ENCODE data around the gene MYRFL.

MYRFL gene

DNA sequence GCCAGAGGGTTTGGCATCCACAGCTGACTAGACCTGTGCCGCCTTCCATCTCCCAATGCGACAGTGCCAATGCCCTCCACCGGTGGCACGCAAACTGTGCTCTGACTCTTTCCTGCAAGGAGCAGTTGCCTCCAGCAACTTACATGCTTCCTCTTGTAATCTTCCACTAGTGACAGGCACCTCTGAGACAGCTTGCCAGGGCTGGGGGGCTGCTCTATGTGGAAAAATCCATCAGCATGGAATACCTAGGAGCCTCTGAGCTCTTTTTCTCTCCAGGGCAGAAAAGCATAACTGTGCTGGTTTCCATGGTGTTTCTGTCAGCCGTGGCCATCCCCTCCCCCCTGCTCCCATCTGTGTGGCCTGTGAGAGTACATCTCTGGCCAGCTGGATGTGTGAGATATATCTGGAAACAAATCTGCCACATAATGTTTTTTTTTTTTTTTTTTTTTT lies 110.6 kb downstream of the MYRFL start:
- no peak for DNase-seq

DNA sequence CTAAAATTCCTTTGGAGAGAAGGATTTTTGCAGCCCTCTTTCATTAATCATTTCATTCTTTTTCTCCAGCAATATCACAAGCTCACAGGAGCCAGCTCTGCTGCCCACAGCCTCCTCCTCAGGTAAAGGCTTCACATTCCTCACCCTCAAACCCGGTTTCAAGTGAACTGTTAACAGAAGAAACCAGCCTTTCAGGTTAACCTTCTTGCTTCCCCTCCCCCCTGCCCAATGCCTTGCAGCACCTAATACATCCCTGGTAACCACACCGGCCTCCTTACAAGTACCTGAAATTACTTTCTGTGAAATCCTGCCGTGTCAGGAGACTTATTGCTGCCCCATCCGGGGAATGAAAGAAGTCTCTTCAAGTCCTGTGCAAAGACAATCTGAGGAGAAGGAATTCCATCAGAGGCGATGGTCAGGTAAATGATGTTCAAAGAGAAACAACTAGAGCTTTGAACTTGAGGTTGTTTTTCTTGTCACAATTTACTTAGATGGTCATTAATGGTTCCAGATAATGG lies 111.2 kb downstream of the MYRFL start:
- no peak for DNase-seq

DNA sequence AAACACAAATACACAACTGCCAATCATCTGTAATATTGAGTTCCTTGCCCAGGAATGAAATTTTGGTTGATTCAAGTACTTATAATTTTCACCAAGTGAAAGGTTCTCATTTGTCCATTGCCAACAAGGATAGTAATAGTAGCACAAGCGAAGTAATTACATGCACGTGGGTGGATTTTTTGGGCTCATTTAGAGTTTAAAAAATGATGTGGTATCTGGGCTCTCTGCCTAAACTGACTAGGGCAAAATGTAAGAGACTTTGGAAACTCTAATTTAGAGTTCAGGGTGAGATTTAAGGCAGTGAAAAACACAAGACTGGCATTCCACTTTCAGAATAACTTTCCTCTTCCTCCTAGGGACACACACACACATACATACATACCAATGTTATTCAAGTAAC lies 111.7 kb downstream of the MYRFL start:
- DNase-seq, result no peak

DNA sequence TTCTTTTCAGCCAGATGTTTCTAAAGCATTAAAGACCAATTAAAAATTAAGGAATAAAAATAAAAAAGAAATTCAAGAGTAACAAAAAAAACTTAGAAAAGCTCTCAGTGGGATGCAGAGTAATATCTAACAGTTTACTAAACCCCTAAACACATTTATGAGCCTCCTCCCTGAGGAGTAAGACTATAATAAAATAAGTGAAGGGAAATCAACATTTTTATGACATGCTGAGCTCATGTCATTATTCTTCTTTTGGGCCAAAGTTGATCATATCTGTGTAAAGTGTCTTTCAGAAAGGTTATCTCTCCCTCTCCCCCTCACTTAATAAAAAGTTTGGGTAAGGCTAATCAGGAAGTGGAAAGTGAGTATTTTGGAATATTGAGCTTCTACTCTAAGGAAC lies 122.1 kb downstream of the MYRFL start:
- DNase-seq, result no peak

DNA sequence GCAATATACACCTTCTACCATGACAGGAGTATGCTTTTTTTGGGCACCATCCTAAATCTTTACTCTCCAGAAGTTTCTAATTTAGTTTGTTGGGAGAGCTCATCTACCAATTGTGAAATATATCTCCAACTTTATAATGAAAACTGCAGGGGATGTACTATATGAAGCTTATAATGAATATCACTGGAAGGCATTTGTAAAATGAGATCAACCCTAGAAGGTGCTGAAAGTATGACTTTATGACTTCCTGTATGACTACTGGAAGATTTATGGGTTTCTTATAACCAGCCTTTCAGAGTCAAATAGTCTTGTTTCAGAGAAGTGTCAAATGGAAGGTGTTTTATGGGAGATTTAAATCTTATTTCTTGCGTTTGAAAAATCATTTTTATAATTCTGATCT lies 122.9 kb downstream of the MYRFL start:
- no peak for DNase-seq

DNA sequence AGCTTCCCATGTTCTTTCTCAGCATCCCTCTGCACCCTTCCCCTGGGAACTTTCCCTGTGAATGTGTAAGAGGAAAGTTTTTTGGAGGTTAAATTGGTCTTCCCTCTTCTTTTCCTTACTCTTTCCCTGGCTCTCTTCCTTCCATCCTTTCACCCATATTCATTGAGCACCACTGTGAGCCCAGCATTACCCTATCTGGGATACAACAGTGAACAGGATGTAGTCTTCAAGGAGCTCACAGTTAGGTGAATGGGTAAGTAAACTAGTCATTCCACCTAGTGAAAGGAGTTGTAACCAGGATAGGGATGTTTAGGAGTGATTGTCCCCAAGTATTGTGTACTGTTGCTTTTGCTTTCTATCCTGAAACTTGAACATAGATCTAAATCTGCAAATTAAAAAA lies 123.8 kb downstream of the MYRFL start:
- DNase-seq, result no peak

DNA sequence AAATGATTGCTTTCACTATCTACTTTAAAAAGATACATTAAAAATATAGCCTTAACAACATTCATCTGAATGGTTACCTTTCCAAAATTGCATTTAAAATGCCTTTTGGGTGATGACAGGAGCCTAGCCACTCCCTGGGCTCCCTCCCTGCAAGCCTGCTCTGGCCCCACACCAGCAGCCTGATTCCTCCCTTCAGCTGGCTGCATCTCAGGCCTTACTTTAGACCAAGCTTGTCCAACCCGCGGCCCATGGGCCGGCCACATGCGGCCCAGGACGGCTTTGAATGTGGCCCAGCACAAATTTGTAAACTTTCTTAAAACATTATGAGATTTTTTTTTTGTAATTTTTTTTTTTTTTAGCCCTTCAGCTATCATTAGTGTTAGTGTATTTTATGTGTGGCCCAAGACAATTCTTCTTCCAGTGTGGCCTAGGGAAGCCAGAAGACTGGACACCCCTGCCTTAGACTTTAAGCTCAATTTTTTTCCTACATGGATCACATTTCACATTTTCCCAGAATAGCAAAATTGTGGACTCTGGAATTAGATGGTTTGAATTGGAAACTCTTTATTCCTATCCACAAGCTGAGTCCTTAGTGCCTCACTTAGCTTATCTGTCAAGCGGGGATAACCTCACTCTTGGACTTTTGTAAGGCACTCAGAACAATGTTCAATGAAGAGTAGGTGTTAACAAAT lies 124.4 kb downstream of the MYRFL start:
- DNase-seq, result no peak

DNA sequence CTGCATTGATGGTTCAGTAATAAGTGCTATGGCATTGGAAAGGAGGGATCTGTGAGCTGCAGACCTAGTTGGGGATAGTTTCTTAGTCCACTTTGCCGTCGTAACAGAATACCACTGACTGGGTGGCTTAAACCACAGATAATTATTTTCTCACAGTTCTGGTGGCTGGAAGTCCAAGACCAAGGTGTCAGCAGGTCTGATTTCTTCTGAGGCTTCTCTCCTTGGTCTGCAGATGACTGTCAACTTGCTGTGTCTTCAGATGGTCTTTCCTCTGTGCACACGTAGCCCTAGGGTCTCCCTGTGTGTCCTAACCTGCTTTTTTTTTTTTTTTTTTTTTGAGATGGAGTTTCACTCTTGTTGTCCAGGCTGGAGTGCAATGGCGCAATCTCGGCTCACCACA lies 126.1 kb downstream of the MYRFL start:
- no peak for DNase-seq

DNA sequence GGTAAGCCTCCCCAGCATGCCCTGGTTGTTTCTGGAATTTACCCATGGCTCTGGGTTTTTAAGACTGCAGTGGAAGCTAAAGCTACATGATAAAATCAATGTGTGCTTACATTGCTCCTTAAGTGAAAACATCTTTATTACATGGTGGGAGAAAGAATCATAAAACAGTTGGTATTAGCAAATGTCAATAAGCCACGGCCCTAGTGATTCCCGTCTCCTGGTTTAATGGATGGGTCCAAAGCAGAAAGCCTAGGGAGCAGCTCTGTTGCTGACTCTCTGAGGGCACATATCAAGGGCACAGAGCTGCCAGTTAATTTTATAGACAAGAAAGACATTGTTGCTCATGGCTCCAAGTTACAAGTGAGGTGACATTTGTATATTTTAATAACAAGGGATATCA lies 127.9 kb downstream of the MYRFL start:
- DNase-seq, result no peak

DNA sequence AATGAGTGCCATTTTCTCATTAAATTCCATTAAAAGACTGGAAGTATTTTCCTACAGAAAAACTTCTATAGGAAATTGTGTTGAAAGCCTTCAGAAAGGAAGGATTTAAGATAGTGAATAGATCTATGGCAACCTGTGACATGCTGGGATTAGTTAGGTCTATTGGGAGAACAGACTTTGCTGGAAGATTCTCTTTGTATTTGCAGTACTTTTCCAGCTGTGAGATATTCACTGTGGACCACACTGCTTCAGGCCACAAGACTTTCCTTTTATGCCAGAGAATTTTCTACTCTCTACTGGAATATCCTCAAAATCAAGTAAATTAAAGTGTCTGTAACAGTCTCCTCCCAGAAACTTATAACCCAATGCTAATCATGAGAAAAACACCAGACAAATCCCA lies 136.2 kb downstream of the MYRFL start:
- no peak for DNase-seq

DNA sequence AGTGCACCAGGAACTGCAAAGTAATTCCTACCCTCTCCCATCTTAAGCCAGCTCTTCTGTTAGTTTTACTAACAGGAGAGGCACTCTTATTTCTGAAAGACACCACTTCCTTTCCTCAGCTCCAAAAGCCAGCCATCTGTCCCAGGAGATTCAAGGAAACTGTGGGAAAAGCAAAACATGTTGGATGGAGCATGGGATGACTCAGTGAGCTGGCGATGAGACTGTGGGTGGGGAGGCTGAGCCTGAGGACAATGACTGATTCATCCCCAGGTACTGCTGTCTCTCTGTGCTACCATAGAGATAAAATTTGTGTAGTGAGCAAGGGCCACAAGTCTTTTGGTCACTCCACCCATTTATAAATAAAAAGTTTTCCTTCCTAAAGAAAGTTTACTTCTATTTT lies 141.4 kb downstream of the MYRFL start:
- DNase-seq, result no peak

DNA sequence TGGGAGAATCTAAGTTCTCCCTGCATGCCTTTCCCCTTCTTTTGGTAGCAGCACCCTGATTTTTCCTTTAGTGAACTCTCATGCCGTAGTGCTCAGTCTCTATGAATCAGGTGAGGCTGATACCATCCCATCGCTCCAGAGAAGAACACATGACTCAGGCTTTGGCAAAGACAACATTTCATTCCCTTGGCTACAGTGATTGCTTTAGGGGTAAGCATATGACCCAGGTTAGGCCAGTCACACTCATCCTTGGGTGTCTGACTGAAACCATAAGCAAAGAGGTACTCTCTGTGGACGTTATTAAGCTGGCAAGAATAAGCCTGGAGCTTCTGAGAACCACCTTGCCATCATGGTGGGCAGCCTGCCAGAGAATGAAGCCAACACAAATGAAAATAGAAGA lies 141.8 kb downstream of the MYRFL start:
- no peak for DNase-seq

DNA sequence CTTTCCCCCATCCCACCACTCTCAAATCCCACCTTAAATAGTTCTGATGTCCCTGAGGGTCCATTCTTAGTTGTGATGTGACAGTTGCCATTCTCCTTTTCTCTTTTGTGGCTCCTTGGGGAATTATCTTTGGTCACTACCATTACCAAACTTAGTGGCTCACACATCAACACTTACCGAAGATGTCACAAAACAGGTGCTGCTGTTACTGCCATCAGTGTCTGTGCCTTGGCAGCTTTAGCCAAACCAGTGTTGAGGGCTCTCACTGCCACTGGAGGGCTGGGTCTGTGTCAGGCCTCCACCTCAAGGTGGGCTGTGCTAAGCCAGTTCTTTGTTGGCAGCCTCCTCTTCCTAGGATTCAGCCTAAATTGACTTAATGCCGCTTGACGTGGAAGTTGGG lies 144.0 kb downstream of the MYRFL start:
- no peak for DNase-seq

DNA sequence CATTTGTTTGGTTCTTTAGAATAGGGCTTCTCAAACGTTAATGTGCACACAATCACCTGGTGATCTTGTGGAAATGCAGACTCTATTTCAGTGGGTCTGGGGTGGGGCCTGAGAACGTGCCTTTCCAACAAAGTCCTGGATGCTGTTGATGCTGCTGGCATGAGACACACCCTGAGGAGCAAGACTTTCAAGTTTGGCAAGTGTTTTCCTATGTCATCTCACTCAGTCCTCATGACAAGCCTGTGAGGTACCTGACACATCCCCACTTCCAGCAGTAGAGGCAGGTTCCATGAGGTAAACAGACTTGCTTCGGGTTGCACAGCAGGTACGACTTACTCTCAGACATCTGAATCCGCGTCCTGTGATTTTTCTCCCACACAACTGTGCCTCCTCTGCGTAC lies 147.1 kb downstream of the MYRFL start:
- no peak for DNase-seq

DNA sequence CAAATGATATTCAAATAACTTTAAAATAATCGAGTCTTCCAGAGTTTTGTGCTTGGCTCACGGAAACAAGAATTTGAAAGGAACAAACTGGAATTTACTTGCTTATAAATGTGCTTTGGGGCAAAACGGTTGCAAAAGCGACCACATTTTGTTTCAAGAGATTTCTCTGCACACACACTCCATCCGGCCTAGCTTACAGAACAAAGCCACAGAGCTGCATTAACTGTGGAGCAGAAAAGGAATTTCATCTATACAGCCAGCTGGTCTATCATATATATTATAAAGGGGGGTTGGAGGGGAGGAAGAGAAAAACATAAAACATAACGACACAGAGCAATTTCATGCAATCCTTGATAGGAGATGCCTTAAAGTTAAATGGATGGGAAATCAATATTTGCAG lies 153.0 kb downstream of the MYRFL start:
- no peak for DNase-seq

DNA sequence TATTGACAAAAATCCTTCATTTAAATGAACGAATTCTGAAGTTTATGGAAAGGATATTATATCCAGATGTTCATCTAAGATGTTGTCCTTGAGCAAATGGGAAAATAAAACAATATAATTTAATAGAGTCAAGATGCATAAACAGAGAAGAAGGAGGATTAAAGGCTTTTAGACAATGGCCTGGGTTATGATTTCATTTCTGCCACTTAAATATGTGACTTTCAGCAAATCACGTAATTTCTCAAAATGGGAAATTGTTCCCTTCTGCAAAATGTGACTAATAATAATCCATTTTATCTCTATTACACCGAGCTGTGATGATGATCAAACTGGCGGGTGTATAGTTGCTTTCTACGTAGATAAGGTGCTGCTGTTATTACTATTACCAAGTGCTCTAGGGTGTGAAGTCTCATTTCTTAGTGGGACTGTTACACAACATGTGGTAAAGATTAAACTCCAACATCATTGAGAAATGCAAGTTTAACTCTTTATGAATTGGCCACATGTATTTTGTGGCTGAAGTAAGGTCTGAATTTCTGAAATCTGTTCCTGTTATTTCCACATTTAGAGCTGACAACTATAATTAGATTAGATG lies 157.0 kb downstream of the MYRFL start:
- no peak for DNase-seq

DNA sequence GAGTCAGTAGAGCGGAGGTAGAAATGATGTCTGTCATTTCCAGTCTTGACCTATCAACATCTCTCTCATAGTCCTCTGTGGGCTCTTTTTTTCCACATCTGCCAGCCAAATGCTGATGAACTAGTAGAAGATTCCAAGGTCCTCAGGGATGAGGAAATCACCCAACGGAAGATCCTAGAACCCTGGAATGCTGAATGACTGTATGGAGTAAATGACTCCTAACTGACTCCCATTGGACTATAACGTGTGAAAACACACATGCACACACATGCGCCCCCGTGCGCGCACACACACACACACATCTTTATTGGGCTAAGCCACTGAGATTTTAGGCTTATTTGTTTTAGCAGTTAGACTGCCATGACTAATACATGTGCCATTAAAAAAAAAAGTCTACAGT lies 159.2 kb downstream of the MYRFL start:
- DNase-seq, result no peak

DNA sequence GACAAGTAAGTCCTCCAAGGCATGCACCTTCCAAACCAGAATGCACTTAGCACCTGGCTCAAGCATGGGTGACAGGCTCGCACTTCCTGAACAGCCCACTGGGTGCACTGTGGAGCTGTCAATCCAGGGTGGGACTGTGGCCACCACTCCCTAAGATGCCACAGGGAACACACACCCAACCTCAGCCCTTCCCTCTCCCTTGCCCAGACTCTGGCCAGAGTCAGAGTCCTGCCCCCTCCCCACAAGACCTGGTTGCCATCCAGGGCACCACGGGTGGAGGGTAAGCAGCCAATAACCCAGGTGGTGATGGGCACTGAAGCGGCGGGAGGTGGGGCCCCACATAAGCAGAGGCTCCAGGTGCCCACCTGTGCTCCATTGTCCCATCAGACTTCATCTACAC lies 160.6 kb downstream of the MYRFL start:
- DNase-seq, result peak in 1 of 2 donors; percentile 2

DNA sequence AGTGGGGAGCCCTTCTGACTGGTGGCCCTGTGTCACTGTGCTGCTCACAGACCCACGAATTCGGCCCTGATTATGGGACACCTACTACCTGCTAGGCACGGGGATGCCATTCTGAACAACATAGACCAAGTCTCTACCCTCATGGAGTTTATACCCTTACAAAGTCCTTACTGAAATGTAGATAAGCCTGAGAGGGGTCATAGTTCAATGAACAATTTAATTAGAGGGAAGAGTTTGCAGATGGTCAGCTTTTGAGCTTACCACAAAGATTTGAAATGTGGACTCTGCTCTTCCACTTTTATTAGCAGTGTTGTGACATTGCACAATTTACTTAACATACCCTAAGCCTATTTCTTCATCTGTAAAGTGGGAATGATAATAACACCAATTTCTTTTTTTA lies 161.1 kb downstream of the MYRFL start:
- no peak for DNase-seq

DNA sequence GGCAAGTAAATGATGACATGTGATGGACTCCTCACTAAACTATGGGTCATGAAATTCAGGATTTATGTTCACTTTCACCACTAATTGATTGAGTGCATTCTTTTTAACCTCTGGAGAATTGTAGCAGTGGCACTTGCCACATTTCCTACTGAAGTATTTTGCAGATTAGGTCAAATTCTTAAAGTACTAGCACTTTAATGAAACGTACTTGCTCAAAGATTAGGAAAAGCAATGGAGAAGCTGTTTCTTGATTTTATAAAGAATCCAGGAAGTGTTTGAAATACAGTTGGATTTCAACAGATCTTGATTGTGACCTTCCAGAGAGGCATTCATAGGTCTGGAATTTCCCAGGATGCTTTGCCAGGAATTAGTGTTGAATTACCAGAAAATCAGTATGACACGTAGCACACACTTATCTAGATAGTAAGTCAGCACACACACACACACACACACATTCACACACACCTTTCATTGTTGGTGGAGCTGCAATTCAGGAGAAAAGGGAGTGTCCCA lies 162.6 kb downstream of the MYRFL start:
- no peak for DNase-seq

DNA sequence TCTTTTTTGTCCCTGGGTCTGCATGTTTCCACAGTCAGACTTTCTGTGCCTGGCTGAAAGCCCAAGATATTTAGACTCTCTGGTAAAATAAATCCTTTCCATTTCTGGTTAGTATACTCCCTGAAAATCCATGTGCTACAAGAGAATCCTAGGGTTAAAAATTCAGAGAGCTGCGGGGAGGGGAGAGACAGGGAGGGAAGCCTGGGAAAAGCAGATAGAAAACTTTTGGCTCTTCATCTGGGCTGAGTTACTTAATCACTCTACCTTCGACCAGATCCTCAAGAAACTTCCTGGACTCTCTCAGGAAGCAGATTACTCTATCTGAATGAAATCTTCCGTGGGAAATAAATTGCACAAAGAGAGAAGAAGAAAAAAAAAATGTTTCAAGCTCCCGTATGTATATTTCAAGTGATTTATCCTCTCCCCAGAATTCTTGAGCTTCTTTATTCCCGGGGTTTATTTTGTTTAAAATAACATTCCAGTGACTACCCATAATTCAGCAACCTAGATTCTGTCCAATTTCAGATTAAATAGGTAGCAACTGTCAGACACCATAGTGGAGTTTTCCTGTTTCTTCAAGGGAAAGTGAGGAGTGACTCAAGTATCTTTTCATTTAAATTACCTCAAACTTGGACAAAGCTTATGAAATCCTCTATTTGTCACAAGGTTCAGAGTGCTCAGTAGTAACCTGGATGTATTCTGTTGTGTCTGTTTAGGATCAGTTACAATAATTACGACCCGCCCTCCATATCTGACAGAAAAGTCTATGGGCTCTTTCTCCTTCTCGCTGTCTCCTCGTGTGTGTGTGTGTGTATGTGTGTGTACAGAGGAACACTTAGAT lies 163.7 kb downstream of the MYRFL start:
- DNase-seq, result no peak

DNA sequence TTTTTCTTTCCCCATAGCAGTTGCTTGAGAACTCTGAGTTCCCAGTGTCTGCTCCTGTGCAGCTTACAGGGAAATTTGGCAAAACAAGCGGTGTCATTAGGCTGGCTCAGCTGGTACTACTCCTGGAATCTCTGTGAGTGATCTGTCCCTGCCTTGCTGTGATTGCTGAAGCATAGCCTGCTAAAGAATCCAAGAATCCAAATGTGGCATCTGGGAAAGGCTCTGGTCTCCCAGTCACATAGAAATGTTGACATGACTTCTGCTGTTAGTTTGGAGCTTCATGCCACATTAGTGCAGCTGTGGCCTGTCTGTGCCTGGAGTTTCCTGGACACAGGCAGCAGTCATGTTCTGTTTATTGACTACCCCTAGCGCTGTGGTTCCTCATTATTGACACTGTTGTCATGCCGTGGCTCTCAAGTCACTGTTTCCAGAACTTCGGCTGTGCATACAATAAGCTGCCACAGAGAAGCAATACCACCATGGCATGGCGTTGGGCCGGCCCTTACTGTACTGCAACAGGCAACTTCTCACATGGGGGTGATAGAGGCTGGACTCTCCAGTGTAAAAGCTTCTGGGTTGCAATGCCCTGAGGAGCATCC lies 166.8 kb downstream of the MYRFL start:
- no peak for DNase-seq

DNA sequence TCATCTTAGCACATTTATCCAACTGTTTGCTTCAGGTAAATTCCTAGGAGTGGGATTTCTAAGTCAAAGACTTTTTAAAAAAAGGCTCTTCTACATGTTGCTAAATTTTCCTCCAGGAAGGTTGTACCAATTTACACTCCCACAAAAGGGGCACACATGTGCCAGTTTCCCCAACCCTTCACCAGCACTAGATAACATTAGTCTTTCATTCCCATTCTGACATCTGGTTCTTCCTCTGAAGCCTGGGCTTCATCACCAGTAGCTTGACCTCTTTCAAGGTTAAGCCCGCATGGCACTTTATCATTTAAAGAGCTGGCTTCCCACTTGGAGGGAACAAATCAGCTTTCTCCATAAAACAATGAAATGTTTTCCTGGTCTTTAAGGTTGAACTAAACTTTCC lies 168.4 kb downstream of the MYRFL start:
- DNase-seq, result no peak
